Astrocyte (in vitro differentiated cells and primary cell): ENCODE data around the gene SAPCD2. TPM values are rescaled to one million over a fixed set of nuclear protein-coding genes. Genes with fewer than 3 reads are reported as not detected.

Source experiments
- DNase-seq: peaks from one replicate; pipeline ENCODE4 v3.0.0-alpha.2; 2010; ENCODE audit warnings: low read depth
- FAIRE-seq: peaks from 2 replicates; lab custom pipeline; 2011; peaks lifted over from hg19 to GRCh38; lab: Jason Lieb, UNC
- H2AFZ ChIP-seq: 2 replicates; pipeline ENCODE4 v1.6.0; 2012; ENCODE audit warnings: low read depth, low read length, inconsistent platforms
- H3K27ac ChIP-seq: 2 replicates; pipeline ENCODE4 v1.5.1; 2011; ENCODE audit warnings: low read depth, low read length, inconsistent platforms
- H3K27me3 ChIP-seq: 2 replicates; pipeline ENCODE4 v1.6.0; 2011; ENCODE audit warnings: low read length, inconsistent platforms; ENCODE audit not compliant: insufficient read depth
- H3K36me3 ChIP-seq: 2 replicates; pipeline ENCODE4 v1.5.1; 2011; ENCODE audit warnings: low read length, inconsistent platforms; ENCODE audit not compliant: insufficient read depth
- H3K4me1 ChIP-seq: 2 replicates; pipeline ENCODE4 v1.5.1; 2011; ENCODE audit warnings: low read length, inconsistent platforms; ENCODE audit not compliant: insufficient read depth
- H3K4me2 ChIP-seq: 2 replicates; pipeline ENCODE4 v1.6.0; 2012; ENCODE audit warnings: low read length, inconsistent platforms
- H3K4me3 ChIP-seq: 2 replicates; pipeline ENCODE4 v1.5.1; 2011; ENCODE audit warnings: low read depth, mild to moderate bottlenecking, low read length, inconsistent platforms; ENCODE audit not compliant: insufficient read depth
- H3K79me2 ChIP-seq: 2 replicates; pipeline ENCODE4 v1.6.0; 2012; ENCODE audit warnings: mild to moderate bottlenecking, low read length, inconsistent platforms; ENCODE audit not compliant: insufficient read depth
- H3K9ac ChIP-seq: 2 replicates; pipeline ENCODE4 v1.6.0; 2012; ENCODE audit warnings: mild to moderate bottlenecking, low read length, inconsistent platforms
- H3K9me3 ChIP-seq: 2 replicates; pipeline ENCODE4 v1.5.1; 2012; ENCODE audit warnings: low read depth, mild to moderate bottlenecking, low read length, inconsistent platforms; ENCODE audit not compliant: insufficient read depth
- H4K20me1 ChIP-seq: 2 replicates; pipeline ENCODE4 v1.6.0; 2012; ENCODE audit warnings: low read length, inconsistent platforms; ENCODE audit not compliant: insufficient read depth
- H3K27ac Mint-ChIP-seq: one replicate; pipeline ENCODE4 v1.8.0; 2021; ENCODE audit warnings: mild to moderate bottlenecking, mixed read lengths; ENCODE audit not compliant: unreplicated experiment
- H3K27me3 Mint-ChIP-seq: one replicate; pipeline ENCODE4 v1.8.0; 2021; ENCODE audit warnings: low read depth, mixed read lengths; ENCODE audit not compliant: unreplicated experiment
- H3K36me3 Mint-ChIP-seq: one replicate; pipeline ENCODE4 v1.8.0; 2021; ENCODE audit warnings: low read depth, mixed read lengths; ENCODE audit not compliant: unreplicated experiment
- H3K4me1 Mint-ChIP-seq: one replicate; pipeline ENCODE4 v1.8.0; 2021; ENCODE audit warnings: low read depth, mixed read lengths; ENCODE audit not compliant: unreplicated experiment
- H3K4me3 Mint-ChIP-seq: one replicate; pipeline ENCODE4 v1.8.0; 2021; ENCODE audit warnings: mild to moderate bottlenecking, moderate library complexity, mixed read lengths; ENCODE audit not compliant: unreplicated experiment
- H3K9me3 Mint-ChIP-seq: one replicate; pipeline ENCODE4 v1.8.0; 2021; ENCODE audit warnings: mild to moderate bottlenecking, mixed read lengths; ENCODE audit not compliant: unreplicated experiment
- EZH2 ChIP-seq: IDR thresholded peaks from 2 replicates; pipeline ENCODE4 v1.6.1; 2012; ENCODE audit warnings: mild to moderate bottlenecking, low read length, inconsistent platforms; ENCODE audit not compliant: insufficient read depth
- total RNA-seq: library from RNA; stranded (reverse); gene quantifications from 2 replicates; pipeline ENCODE4 v1.2.1, GENCODE V29; 2021
- TF ChIP-seq, protein P1 (sequence below): IDR thresholded peaks from 2 replicates; pipeline ENCODE4 v1.5.1; 2011; ENCODE audit warnings: low read depth, mild to moderate bottlenecking, inconsistent platforms, low read length, moderate library complexity; ENCODE audit not compliant: insufficient read depth

Gene SAPCD2
- total RNA-seq, 1 donor from 2014 or later = 0.43 TPM

DNA sequence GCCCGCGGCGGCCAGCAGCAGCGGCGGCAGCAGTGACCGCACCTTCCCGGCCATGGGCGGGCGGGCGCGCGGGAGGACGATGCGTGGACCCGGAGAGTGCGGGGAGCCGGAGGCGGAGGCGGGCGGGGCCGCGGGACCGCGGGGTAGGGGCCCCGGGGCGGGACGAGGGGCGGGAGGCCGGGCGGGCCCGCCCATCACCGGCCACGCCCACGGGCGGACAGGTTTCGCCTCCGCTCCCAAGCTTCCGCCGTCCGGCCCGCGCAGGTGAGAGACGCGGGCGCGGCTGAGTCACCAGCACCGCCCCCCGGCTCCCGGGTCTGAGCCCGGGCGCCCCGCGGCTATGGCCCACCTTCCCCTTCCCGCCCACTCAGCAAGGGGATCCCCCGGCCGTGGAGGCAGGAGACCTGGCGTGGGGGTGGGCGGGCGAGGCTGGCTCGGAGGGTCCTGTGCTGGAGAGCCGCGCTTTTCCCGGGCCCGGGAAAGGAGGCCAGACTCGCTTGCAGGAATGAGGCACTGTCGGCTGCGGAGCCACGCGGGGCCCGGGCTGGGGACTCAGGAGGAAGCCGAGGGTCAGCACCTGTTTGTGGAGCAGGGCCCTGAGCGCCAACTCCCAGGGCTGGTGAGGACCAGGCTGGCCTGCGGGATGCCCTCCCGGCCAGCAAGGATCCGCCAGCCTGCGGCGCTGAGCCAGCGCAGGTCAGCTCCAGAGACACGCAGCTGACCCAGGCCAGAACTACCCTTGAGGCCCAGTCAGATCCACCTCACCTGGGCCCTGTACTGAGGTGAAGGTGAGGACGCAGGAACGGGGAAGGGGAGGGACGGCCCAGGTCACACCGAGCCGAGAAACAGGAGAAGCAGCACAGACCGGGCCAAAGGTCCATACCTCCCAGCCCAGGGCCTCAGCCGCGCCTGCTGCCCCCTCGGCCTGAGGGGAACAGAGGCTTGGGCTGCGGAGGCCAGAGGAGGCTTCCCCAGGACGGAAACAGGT is 16.1 kb downstream of the SAPCD2 start, which contains the start of gene ENTPD2:
ENTPD2 (minus strand) TSS at position 118 of the 988 bp plus-strand sequence; CDS start at position 54, 64 bp downstream.
- no peak within 1 kb of the TSS for H2AFZ ChIP-seq
- TF ChIP-seq, protein P1, sequence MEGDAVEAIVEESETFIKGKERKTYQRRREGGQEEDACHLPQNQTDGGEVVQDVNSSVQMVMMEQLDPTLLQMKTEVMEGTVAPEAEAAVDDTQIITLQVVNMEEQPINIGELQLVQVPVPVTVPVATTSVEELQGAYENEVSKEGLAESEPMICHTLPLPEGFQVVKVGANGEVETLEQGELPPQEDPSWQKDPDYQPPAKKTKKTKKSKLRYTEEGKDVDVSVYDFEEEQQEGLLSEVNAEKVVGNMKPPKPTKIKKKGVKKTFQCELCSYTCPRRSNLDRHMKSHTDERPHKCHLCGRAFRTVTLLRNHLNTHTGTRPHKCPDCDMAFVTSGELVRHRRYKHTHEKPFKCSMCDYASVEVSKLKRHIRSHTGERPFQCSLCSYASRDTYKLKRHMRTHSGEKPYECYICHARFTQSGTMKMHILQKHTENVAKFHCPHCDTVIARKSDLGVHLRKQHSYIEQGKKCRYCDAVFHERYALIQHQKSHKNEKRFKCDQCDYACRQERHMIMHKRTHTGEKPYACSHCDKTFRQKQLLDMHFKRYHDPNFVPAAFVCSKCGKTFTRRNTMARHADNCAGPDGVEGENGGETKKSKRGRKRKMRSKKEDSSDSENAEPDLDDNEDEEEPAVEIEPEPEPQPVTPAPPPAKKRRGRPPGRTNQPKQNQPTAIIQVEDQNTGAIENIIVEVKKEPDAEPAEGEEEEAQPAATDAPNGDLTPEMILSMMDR = no peak
- TF ChIP-seq EZH2 = peak; percentile 71
- DNase-seq = no peak
- H3K27ac ChIP-seq = no peak within 1 kb of the TSS
- peak within 1 kb of the TSS; percentile 39 for H3K4me2 ChIP-seq
- no peak for FAIRE-seq
- peaks cover 49% of the 10 kb centered on the region for H3K27me3 Mint-ChIP-seq
- no peak within 1 kb of the TSS for H3K27ac Mint-ChIP-seq
- H3K9me3 Mint-ChIP-seq = no peaks in the 10 kb centered on the region
- H3K36me3 Mint-ChIP-seq = no peaks in the 10 kb centered on the region
- no peak within 1 kb of the TSS for H3K4me3 Mint-ChIP-seq
- no peaks in the 10 kb centered on the region for H3K9me3 ChIP-seq
- H3K79me2 ChIP-seq = no peaks in the 10 kb centered on the region
- H3K4me3 ChIP-seq = no peak within 1 kb of the TSS
- H3K36me3 ChIP-seq = no peaks in the 10 kb centered on the region
- peaks cover 5% of the 10 kb centered on the region for H3K4me1 ChIP-seq
- no peaks in the 10 kb centered on the region for H3K4me1 Mint-ChIP-seq
- H3K27me3 ChIP-seq = peaks cover 23% of the 10 kb centered on the region
- H4K20me1 ChIP-seq = no peaks in the 10 kb centered on the region
- no peak within 1 kb of the TSS for H3K9ac ChIP-seq

DNA sequence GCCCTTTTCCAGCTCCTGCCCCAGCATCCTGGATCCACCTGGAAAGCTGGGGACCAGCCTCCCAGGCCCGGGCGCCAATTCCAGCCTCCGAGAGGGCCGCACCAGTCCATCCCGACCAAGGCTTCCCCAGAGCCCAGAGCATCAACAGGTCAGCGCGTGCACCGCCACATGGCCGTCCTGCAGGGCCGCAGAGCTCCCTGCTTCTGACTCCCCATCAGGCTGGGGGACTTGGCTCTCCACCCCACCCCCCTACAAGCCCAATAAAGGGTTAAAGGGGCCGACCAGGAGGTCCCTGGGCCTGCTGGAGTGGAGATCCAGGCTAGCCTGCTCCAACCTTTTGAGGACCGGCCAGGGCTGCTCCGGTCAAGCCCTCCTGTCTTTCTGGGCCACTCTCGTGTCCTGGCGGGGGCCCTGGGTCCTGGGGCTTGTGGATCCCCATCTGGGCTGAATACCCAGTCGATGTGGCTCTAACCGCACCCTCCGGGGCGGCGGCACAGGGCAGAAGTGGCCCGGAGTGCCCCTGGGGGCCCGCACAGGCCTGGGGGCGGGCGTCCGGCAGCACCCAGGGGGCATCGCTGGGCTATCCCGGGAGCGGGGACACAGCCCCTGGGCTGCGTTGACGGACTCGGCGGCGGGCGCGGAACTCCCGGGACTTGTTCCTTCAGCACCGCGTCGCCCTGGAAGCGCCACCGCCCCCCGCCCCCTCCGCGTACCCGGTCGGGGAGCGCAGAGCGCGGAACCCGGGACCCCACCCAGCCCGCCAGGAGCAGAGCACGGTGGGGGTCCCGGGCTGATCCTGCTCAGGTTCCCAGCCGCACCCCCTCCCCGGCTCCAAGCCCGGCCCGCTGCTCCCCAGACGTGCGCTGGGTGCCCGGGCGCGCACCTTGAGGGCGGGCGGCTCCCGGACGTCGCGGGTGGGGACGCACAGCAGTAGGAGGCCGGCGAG is 17.1 kb downstream of the SAPCD2 start:
- no peak overlapping the region for H3K27ac Mint-ChIP-seq
- Histone ChIP-seq H2AFZ (no peak overlapping the region), H3K4me1 (peaks cover 5% of the 10 kb centered on the region), H3K36me3 (no peaks in the 10 kb centered on the region), H4K20me1 (no peaks in the 10 kb centered on the region), H3K27me3 (peaks cover 25% of the 10 kb centered on the region), H3K4me2 (peak overlapping the region; percentile 39), H3K79me2 (no peaks in the 10 kb centered on the region), H3K9me3 (no peaks in the 10 kb centered on the region), H3K27ac (no peak overlapping the region), H3K9ac (no peak overlapping the region), H3K4me3 (no peak overlapping the region)
- H3K9me3 Mint-ChIP-seq = no peaks in the 10 kb centered on the region
- FAIRE-seq = no peak
- H3K4me1 Mint-ChIP-seq = no peaks in the 10 kb centered on the region
- peak; percentile 94 for TF ChIP-seq EZH2
- TF ChIP-seq, protein P1 = no peak
- DNase-seq = no peak
- no peaks in the 10 kb centered on the region for H3K36me3 Mint-ChIP-seq
- H3K4me3 Mint-ChIP-seq = no peak overlapping the region
- peaks cover 42% of the 10 kb centered on the region for H3K27me3 Mint-ChIP-seq
